ENCODE data around the gene AFAP1. TPM values are rescaled to one million over a fixed set of nuclear protein-coding genes. Genes with fewer than 3 reads are reported as not detected.

Gene AFAP1
- total RNA-seq, 1 donor from 2014 or later = 31.9 TPM

DNA sequence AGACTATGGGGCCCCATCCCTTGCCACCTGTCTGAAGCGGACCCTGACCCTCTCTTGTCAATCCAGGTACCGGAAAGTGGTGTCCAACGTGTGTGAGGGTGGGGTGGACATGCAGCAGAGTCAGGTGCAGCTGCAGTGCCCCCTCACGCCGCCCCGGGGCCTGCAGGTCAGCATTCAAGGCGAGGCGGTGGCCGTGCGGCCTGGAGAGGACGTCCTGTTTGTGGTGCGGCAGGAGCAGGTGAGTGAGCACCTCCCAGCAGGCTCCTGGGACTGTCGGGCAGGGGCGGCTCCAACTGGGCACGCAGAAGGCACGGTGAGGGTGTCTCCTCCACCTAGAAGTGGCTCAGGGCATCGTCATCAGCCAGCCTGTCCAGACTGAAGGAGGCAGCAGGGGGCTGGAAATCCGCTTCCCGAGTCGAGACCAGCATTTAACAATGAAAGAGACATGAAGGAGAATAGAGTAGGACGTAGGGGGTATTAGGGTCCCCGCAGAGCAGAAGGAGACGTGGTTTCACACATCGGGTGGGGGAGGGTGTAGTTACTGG lies 221.6 kb downstream of the AFAP1 start:
- TF ChIP-seq, protein P1, sequence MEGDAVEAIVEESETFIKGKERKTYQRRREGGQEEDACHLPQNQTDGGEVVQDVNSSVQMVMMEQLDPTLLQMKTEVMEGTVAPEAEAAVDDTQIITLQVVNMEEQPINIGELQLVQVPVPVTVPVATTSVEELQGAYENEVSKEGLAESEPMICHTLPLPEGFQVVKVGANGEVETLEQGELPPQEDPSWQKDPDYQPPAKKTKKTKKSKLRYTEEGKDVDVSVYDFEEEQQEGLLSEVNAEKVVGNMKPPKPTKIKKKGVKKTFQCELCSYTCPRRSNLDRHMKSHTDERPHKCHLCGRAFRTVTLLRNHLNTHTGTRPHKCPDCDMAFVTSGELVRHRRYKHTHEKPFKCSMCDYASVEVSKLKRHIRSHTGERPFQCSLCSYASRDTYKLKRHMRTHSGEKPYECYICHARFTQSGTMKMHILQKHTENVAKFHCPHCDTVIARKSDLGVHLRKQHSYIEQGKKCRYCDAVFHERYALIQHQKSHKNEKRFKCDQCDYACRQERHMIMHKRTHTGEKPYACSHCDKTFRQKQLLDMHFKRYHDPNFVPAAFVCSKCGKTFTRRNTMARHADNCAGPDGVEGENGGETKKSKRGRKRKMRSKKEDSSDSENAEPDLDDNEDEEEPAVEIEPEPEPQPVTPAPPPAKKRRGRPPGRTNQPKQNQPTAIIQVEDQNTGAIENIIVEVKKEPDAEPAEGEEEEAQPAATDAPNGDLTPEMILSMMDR (IDR thresholded peaks at IDR 0.05; ENCODE audit: unreplicated experiment) = no peak
- DNase-seq (ENCODE audit: low spot score, unreplicated experiment) = no peak
- no peaks in the 10 kb centered on the region for H3K36me3 Mint-ChIP-seq (ENCODE audit: insufficient read depth)
- no peaks in the 10 kb centered on the region for H3K4me1 Mint-ChIP-seq (ENCODE audit: low read depth)
- peaks cover 54% of the 10 kb centered on the region for H3K27me3 Mint-ChIP-seq
- no peak overlapping the region for H3K4me3 Mint-ChIP-seq (ENCODE audit: low read depth)
- H3K9me3 Mint-ChIP-seq (ENCODE audit: low read depth) = no peaks in the 10 kb centered on the region
- no peak overlapping the region for H3K27ac Mint-ChIP-seq

DNA sequence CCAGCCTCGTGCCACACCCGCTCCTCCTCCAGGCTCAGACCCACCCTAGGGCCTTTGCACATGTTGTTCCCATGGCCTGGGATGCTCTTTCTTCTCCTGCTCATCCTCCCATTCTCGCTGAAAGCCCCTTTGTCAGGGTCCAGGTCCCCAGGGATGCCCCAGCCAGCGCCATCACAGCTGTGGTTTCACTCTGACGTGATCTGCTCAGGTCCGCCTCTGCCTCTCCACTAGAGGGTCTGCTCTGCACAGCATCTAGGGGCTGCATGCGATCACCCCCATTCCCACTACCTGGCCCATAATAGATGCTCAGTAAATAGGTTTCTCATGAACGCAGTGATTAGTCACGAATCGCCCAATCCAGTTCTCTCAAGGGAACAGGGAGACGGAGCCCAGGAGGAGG lies 222.5 kb downstream of the AFAP1 start:
- H3K36me3 Mint-ChIP-seq (ENCODE audit: insufficient read depth) = no peaks in the 10 kb centered on the region
- H3K9me3 Mint-ChIP-seq (ENCODE audit: low read depth) = no peaks in the 10 kb centered on the region
- H3K27me3 Mint-ChIP-seq = peaks cover 52% of the 10 kb centered on the region
- H3K4me3 Mint-ChIP-seq (ENCODE audit: low read depth) = no peak overlapping the region
- no peaks in the 10 kb centered on the region for H3K4me1 Mint-ChIP-seq (ENCODE audit: low read depth)
- no peak for DNase-seq (ENCODE audit: low spot score, unreplicated experiment)
- TF ChIP-seq, protein P1 (IDR thresholded peaks at IDR 0.05; ENCODE audit: unreplicated experiment) = no peak
- no peak overlapping the region for H3K27ac Mint-ChIP-seq

DNA sequence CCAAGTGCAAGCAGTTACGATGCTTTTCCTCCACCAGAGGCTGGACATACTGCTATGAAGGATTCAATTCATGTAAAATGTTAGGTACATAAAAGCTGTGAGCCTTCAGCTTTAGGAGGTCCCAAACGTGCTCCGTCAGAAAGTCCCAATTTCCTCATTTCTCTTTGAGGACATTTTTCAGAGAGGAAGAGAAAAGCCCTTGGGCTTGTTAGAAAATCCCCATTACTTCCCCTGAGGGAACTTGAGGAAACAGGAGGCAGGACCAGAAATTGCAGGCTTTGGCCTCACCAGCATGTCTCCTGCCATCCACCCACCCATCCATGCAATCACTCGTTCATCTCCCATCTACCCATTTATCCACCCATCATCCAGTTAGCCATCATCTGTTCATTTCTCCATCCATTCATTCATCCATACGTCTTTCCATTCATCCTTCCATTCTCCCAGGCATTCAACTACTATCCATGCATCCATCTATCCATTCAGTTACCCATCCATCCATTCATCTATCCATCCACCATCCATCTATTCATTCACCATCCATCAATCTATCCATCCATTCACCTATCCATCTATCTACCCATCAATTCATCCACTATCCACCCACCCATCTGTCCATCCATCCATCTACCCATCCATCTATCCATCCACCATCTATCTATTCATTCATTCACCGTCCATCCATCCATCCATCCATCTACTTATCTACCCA lies 223.5 kb downstream of the AFAP1 start:
- Mint-ChIP-seq H3K4me1 (ENCODE audit: low read depth) (no peaks in the 10 kb centered on the region), H3K9me3 (ENCODE audit: low read depth) (no peaks in the 10 kb centered on the region), H3K36me3 (ENCODE audit: insufficient read depth) (no peaks in the 10 kb centered on the region), H3K27me3 (peaks cover 55% of the 10 kb centered on the region), H3K4me3 (ENCODE audit: low read depth) (no peak overlapping the region), H3K27ac (peak overlapping the region; percentile 15)
- DNase-seq (ENCODE audit: low spot score, unreplicated experiment) = no peak
- TF ChIP-seq, protein P1 (IDR thresholded peaks at IDR 0.05; ENCODE audit: unreplicated experiment) = no peak

DNA sequence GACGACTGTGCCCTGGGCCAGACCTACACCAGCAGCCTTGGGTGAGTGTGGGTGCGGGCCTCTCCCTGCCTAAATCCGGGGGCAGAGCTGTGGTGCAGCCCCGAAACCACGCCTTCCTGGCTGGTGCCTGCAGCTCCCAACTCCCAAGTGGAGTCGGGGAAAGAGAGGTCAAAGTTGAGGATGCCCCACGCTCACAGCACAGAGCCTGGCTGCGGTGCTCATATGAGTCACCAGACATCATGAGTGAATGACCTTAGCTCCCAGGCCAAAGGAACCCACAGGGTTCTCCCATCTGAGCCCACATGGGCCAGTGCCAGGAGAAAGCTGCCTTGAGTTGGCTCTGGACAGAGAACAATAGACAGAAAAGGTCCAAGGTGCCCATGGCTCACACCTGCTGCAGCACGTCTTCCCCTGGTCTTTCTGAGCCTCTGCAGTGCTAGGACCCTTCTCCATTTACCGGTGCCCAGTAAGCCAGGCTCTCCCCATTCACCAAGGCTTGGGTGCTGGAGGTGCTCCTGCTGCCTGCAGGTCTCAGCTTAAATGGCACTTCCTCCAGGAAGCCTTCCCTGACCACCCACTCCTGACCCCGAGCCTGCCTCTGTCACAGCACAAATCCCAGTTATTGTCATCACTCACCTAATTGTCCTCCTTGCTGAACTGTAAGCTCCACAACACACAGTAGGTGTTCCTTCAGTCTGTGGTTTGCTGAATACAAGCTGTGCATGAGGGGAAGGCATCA lies 224.2 kb downstream of the AFAP1 start:
- no peak overlapping the region for H3K4me3 Mint-ChIP-seq (ENCODE audit: low read depth)
- DNase-seq (ENCODE audit: low spot score, unreplicated experiment) = no peak
- H3K27ac Mint-ChIP-seq = peak overlapping the region; percentile 15
- TF ChIP-seq, protein P1 (IDR thresholded peaks at IDR 0.05; ENCODE audit: unreplicated experiment) = no peak
- H3K9me3 Mint-ChIP-seq (ENCODE audit: low read depth) = no peaks in the 10 kb centered on the region
- no peaks in the 10 kb centered on the region for H3K36me3 Mint-ChIP-seq (ENCODE audit: insufficient read depth)
- no peaks in the 10 kb centered on the region for H3K4me1 Mint-ChIP-seq (ENCODE audit: low read depth)
- H3K27me3 Mint-ChIP-seq = peaks cover 50% of the 10 kb centered on the region

DNA sequence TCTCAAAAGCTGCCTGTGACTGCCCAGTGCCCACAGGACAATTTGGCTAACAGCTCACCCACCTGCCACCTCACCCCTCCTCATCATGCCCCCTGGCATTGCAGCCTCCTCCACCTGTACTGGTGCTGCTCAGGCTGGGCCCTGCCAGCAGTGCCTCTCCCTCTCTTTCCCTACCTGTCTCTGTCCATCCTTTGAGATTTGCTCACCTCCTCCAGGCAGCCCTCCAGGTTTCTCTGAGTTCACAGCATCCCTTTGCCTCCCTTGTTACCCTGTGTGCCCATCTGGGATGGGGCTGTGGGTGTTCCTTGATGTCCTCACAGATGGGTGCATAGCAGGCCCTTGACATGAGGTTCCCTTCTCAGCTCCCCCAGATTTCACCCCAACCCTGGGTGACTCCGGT lies 224.9 kb downstream of the AFAP1 start:
- H3K27ac Mint-ChIP-seq = no peak overlapping the region
- H3K4me1 Mint-ChIP-seq (ENCODE audit: low read depth) = no peaks in the 10 kb centered on the region
- no peak for DNase-seq (ENCODE audit: low spot score, unreplicated experiment)
- no peaks in the 10 kb centered on the region for H3K36me3 Mint-ChIP-seq (ENCODE audit: insufficient read depth)
- TF ChIP-seq, protein P1 (IDR thresholded peaks at IDR 0.05; ENCODE audit: unreplicated experiment) = no peak
- H3K9me3 Mint-ChIP-seq (ENCODE audit: low read depth) = no peaks in the 10 kb centered on the region
- H3K4me3 Mint-ChIP-seq (ENCODE audit: low read depth) = no peak overlapping the region
- peaks cover 43% of the 10 kb centered on the region for H3K27me3 Mint-ChIP-seq
